H9 (cell line): ENCODE measurements around the gene COL5A3. TPM values are rescaled to one million over a fixed set of nuclear protein-coding genes. Genes with fewer than 3 reads are reported as not detected.

Experiments used
- DNase-seq: peaks from one replicate; pipeline ENCODE4 v3.0.0-alpha.2; 2017
- H2AFZ ChIP-seq: one replicate; pipeline ENCODE4 v1.6.1; 2013; ENCODE audit warnings: mild to moderate bottlenecking, low read length, control low read depth, moderate library complexity
- H2AK5ac ChIP-seq: 2 replicates; pipeline ENCODE4 v1.6.1; 2013; ENCODE audit warnings: low read length, control low read depth, mixed read lengths; ENCODE audit not compliant: insufficient read length
- H2BK120ac ChIP-seq: one replicate; pipeline ENCODE4 v1.6.1; 2013; ENCODE audit warnings: low read depth, mild to moderate bottlenecking, low read length, control low read depth, inconsistent platforms; ENCODE audit not compliant: poor library complexity, severe bottlenecking
- H2BK12ac ChIP-seq: 2 replicates; pipeline ENCODE4 v1.6.1; 2013; ENCODE audit warnings: low read length, control low read depth, mixed read lengths, low read depth; ENCODE audit not compliant: insufficient read length
- H2BK15ac ChIP-seq: 2 replicates; pipeline ENCODE4 v1.6.1; 2013; ENCODE audit warnings: low read depth, low read length, control low read depth
- H2BK20ac ChIP-seq: one replicate; pipeline ENCODE4 v1.6.1; 2013; ENCODE audit warnings: low read depth, mild to moderate bottlenecking, low read length, control low read depth, inconsistent platforms; ENCODE audit not compliant: poor library complexity, severe bottlenecking
- H2BK5ac ChIP-seq: 2 replicates; pipeline ENCODE4 v1.6.1; 2013; ENCODE audit warnings: low read length, control low read depth, mixed read lengths; ENCODE audit not compliant: insufficient read length
- H3K14ac ChIP-seq: 2 replicates; pipeline ENCODE4 v1.6.1; 2013; ENCODE audit warnings: low read length, control low read depth; ENCODE audit not compliant: insufficient read depth
- H3K18ac ChIP-seq: 2 replicates; pipeline ENCODE4 v1.6.1; 2013; ENCODE audit warnings: low read depth, mild to moderate bottlenecking, mixed read lengths, low read length, control low read depth; ENCODE audit not compliant: insufficient read length
- H3K23ac ChIP-seq: 2 replicates; pipeline ENCODE4 v1.6.1; 2013; ENCODE audit warnings: low read length, control low read depth, mixed read lengths, low read depth; ENCODE audit not compliant: insufficient read length
- H3K23me2 ChIP-seq: 2 replicates; pipeline ENCODE4 v1.6.1; 2013; ENCODE audit warnings: low read depth, mild to moderate bottlenecking, mixed read lengths, low read length, control low read depth; ENCODE audit not compliant: insufficient read length, poor library complexity, severe bottlenecking
- H3K27ac ChIP-seq: 2 replicates; pipeline ENCODE4 v1.5.1; 2013; ENCODE audit warnings: low read length, control low read depth, mixed read lengths, low read depth; ENCODE audit not compliant: insufficient read length
- H3K27me3 ChIP-seq: 2 replicates; pipeline ENCODE4 v1.6.1; 2013; ENCODE audit warnings: low read length, control low read depth, inconsistent platforms; ENCODE audit not compliant: insufficient read depth
- H3K4ac ChIP-seq: 2 replicates; pipeline ENCODE4 v1.6.1; 2013; ENCODE audit warnings: low read depth, mild to moderate bottlenecking, control low read depth, inconsistent platforms, low read length, moderate library complexity
- H3K4me1 ChIP-seq: 2 replicates; pipeline ENCODE4 v1.6.1; 2013; ENCODE audit warnings: low read length, control low read depth, inconsistent platforms; ENCODE audit not compliant: insufficient read depth
- H3K4me2 ChIP-seq: 2 replicates; pipeline ENCODE4 v1.6.1; 2013; ENCODE audit warnings: low read length, control low read depth, mixed read lengths; ENCODE audit not compliant: insufficient read length, insufficient read depth
- H3K56ac ChIP-seq: 2 replicates; pipeline ENCODE4 v1.6.1; 2013; ENCODE audit warnings: low read depth, mild to moderate bottlenecking, mixed read lengths, low read length, control low read depth; ENCODE audit not compliant: insufficient read length
- H3K79me1 ChIP-seq: 2 replicates; pipeline ENCODE4 v1.6.1; 2013; ENCODE audit warnings: low read depth, mild to moderate bottlenecking, moderate library complexity, low read length, control low read depth, inconsistent platforms; ENCODE audit not compliant: insufficient read depth, poor library complexity, severe bottlenecking
- H3K79me2 ChIP-seq: 2 replicates; pipeline ENCODE4 v1.6.1; 2013; ENCODE audit warnings: low read length, control low read depth, inconsistent platforms; ENCODE audit not compliant: insufficient read depth
- H3K9ac ChIP-seq: 2 replicates; pipeline ENCODE4 v1.6.1; 2013; ENCODE audit warnings: low read length, control low read depth, mixed read lengths; ENCODE audit not compliant: insufficient read length; ENCODE audit errors: extremely low read depth
- H3K9me3 ChIP-seq: one replicate; pipeline ENCODE4 v1.6.1; 2013; ENCODE audit warnings: low read depth, low read length, inconsistent platforms; ENCODE audit not compliant: control insufficient read depth
- H3T11ph ChIP-seq: one replicate; pipeline ENCODE4 v1.6.1; 2013; ENCODE audit warnings: mild to moderate bottlenecking, low read length, control low read depth, inconsistent platforms
- H4K20me1 ChIP-seq: one replicate; pipeline ENCODE4 v1.6.1; 2013; ENCODE audit not compliant: control insufficient read depth, insufficient read length, insufficient read depth
- H4K5ac ChIP-seq: 2 replicates; pipeline ENCODE4 v1.6.1; 2013; ENCODE audit warnings: low read depth, mild to moderate bottlenecking, mixed read lengths, low read length, control low read depth; ENCODE audit not compliant: insufficient read length
- H4K8ac ChIP-seq: replicated peaks from 2 replicates; pipeline ENCODE4 v1.6.1; 2013; ENCODE audit warnings: low read length, control low read depth, mixed read lengths, low read depth; ENCODE audit not compliant: insufficient read length
- H4K91ac ChIP-seq: 2 replicates; pipeline ENCODE4 v1.6.1; 2013; ENCODE audit warnings: low read depth, mild to moderate bottlenecking, moderate library complexity, mixed read lengths, low read length, control low read depth; ENCODE audit not compliant: insufficient read length
- H3K27ac Mint-ChIP-seq, 3 experiments: 2 replicates in 2 of 3; 3 replicates in 1 of 3; pipeline ENCODE4 v1.8.0; 2020 to 2021; ENCODE audit warnings: mixed read lengths in 3 of 3, mild to moderate bottlenecking in 1 of 3, moderate library complexity in 1 of 3
- H3K27me3 Mint-ChIP-seq: 2 replicates; pipeline ENCODE4 v1.8.0; 2021; ENCODE audit warnings: low read depth, mild to moderate bottlenecking, moderate library complexity, mixed read lengths
- H3K36me3 Mint-ChIP-seq, 3 experiments: 2 replicates in 2 of 3; 3 replicates in 1 of 3; pipeline ENCODE4 v1.8.0; 2020 to 2021; ENCODE audit warnings: low read depth in 3 of 3, mixed read lengths in 3 of 3; ENCODE audit not compliant: insufficient read depth in 1 of 3
- H3K4me1 Mint-ChIP-seq, 2 experiments: 2 replicates each; pipeline ENCODE4 v1.8.0; 2020; ENCODE audit warnings: mixed read lengths in 2 of 2
- H3K4me3 Mint-ChIP-seq, 2 experiments: 2 replicates in 1 of 2; 3 replicates in 1 of 2; pipeline ENCODE4 v1.8.0; 2020 to 2021; ENCODE audit warnings: mild to moderate bottlenecking in 2 of 2, mixed read lengths in 2 of 2, moderate library complexity in 1 of 2
- H3K9me3 Mint-ChIP-seq, 2 experiments: 2 replicates in 1 of 2; 3 replicates in 1 of 2; pipeline ENCODE4 v1.8.0; 2020; ENCODE audit warnings: mild to moderate bottlenecking in 2 of 2, mixed read lengths in 2 of 2, moderate library complexity in 1 of 2
- CTCF ChIP-seq: fragments of 200-600 bp; sonication (generic); conservative IDR thresholded peaks from 3 replicates; pipeline ENCODE4 v1.8.0; 2021; ENCODE audit warnings: antibody characterized with exemption, mild to moderate bottlenecking
- WGBS: extraction: QIAGEN DNeasy Blood & Tissue Kit; methylation state at CpG from one replicate; pipeline ENCODE4 v1.1.7; 2013; ENCODE audit warnings: missing lambda C conversion rate, low lambda C conversion rate, mixed read lengths; ENCODE audit not compliant: insufficient read length; ENCODE audit errors: extremely low coverage; 5-methylcytosine and 5-hydroxymethylcytosine counted together
- total RNA-seq: library from RNA; stranded (reverse); gene quantifications from 2 replicates; pipeline ENCODE4 v1.2.1, GENCODE V29; 2021

COL5A3 gene
- total RNA-seq, 1 experiment from 2014 or later = 0.72 TPM

- H2BK120ac ChIP-seq = no peak overlapping the region
- Mint-ChIP-seq H3K9me3 (no peaks in the 10 kb centered on the region), H3K27ac (no peak overlapping the region), H3K4me3 (peak overlapping the region in 1 of 2 experiments; percentile 16; a peak in 1 of 5 replicates), H3K4me1 (peaks cover 0 to 5% of the 10 kb centered on the region in 2 experiments; a peak in 2 of 4 replicates), H3K36me3 (no peaks in the 10 kb centered on the region), H3K27me3 (peaks cover 70% of the 10 kb centered on the region)
- no peak for TF ChIP-seq CTCF
- H3T11ph ChIP-seq = no peak overlapping the region
- no peak overlapping the region for H2AFZ ChIP-seq
- no peak overlapping the region for H3K14ac ChIP-seq
- no peak overlapping the region for H2BK5ac ChIP-seq
- H3K27me3 ChIP-seq = no peaks in the 10 kb centered on the region
- H3K9ac ChIP-seq = no peak overlapping the region
- H3K4me1 ChIP-seq = no peaks in the 10 kb centered on the region
- H4K8ac ChIP-seq = no peak overlapping the region
- H3K79me1 ChIP-seq = no peaks in the 10 kb centered on the region
- H2BK20ac ChIP-seq = no peak overlapping the region
- WGBS = no CpG with 5 or more reads among the region's 1 CpG
- H3K56ac ChIP-seq = no peak overlapping the region
- H3K4me2 ChIP-seq = no peak overlapping the region
- H3K9me3 ChIP-seq = peaks cover 17% of the 10 kb centered on the region
- no peak overlapping the region for H4K91ac ChIP-seq
- H3K4ac ChIP-seq = no peak overlapping the region
- no peaks in the 10 kb centered on the region for H4K20me1 ChIP-seq
- H3K18ac ChIP-seq = no peak overlapping the region
- no peak overlapping the region for H3K27ac ChIP-seq
- H2AK5ac ChIP-seq = no peak overlapping the region
- DNase-seq = no peak
- no peak overlapping the region for H3K23ac ChIP-seq
- H2BK15ac ChIP-seq = no peak overlapping the region
- no peak overlapping the region for H4K5ac ChIP-seq
- no peaks in the 10 kb centered on the region for H3K79me2 ChIP-seq
- H3K23me2 ChIP-seq = no peaks in the 10 kb centered on the region
- H2BK12ac ChIP-seq = no peak overlapping the region
These were observed 35.1 kb upstream of the COL5A3 start for GRCh38 chr19:10045371-10045770.
